Measurements from ENCODE around the gene IFT88.

DNA sequence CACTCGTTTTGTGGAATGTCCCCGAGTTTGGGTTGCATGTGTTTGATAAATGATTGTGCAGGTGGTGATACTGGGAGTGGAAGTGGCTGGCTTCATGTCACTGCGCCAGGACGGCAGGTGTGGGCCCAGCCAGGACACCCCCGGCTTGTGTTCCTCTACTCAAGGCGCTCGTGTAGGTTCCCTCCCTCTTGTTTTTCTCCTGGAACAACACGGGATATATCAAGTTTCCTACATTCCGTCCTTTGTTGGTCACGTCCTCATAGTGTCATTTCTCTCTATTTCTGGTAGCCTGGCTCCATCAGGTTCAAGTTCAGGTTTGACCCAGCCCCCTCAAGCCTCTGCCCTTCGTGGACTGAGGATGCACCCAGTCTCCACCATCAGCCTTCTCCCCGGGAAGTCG, 152.8 kb downstream of the IFT88 start:
- TF ChIP-seq YY1 (IDR thresholded peaks at IDR 0.05; ENCODE audit: low read depth, low read length), result no peak
- TF ChIP-seq, protein P1, sequence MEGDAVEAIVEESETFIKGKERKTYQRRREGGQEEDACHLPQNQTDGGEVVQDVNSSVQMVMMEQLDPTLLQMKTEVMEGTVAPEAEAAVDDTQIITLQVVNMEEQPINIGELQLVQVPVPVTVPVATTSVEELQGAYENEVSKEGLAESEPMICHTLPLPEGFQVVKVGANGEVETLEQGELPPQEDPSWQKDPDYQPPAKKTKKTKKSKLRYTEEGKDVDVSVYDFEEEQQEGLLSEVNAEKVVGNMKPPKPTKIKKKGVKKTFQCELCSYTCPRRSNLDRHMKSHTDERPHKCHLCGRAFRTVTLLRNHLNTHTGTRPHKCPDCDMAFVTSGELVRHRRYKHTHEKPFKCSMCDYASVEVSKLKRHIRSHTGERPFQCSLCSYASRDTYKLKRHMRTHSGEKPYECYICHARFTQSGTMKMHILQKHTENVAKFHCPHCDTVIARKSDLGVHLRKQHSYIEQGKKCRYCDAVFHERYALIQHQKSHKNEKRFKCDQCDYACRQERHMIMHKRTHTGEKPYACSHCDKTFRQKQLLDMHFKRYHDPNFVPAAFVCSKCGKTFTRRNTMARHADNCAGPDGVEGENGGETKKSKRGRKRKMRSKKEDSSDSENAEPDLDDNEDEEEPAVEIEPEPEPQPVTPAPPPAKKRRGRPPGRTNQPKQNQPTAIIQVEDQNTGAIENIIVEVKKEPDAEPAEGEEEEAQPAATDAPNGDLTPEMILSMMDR (IDR thresholded peaks at IDR 0.05; ENCODE audit: control extremely low read depth in 1 of 3, insufficient read depth in 1 of 3, low read depth in 1 of 3, low read length in 3 of 3), result no peak
- no peak for TF ChIP-seq CREB1 (IDR thresholded peaks at IDR 0.05)
- TF ChIP-seq POLR2A (IDR thresholded peaks at IDR 0.05; ENCODE audit: control extremely low read depth in 1 of 2, low read depth in 2 of 2, low read length in 2 of 2), result no peak
- no peak for TF ChIP-seq GABPA (IDR thresholded peaks at IDR 0.05; ENCODE audit: borderline replicate concordance, insufficient read depth, low read length)
- TF ChIP-seq SP2 (IDR thresholded peaks at IDR 0.05; ENCODE audit: low read length), result no peak
- no peak for TF ChIP-seq RAD21 (IDR thresholded peaks at IDR 0.05 in 1 of 2, conservative IDR thresholded peaks at IDR 0.05 in 1 of 2; ENCODE audit: low read depth in 2 of 2, low read length in 2 of 2)
- TF ChIP-seq TAF1 (IDR thresholded peaks at IDR 0.05; ENCODE audit: low read depth, low read length), result no peak
- TF ChIP-seq CEBPB (IDR thresholded peaks at IDR 0.05; ENCODE audit: low read depth, low read length), result no peak

Data from H1 (cell line).